Measurements from ENCODE around the gene ALDH4A1.

The ALDH4A1 gene

GRCh38 chr1:18883636-18884418 is 18.5 kb downstream of the ALDH4A1 start:
- no peak overlapping the region for H3K4me3 ChIP-seq (ENCODE audit: low read depth, low read length)
- TF ChIP-seq CTCF (IDR thresholded peaks at IDR 0.05; ENCODE audit: low read depth, low read length) = peak; percentile 97
- peak; percentile 69 for DNase-seq (ENCODE audit: low read depth, low spot score)
- in situ Hi-C loops (cut with HindIII; ENCODE audit: low sequenced_read_pairs) = no loop called here

GRCh38 chr1:18883079-18883478 is 19.3 kb downstream of the ALDH4A1 start:
- in situ Hi-C loops (cut with HindIII; ENCODE audit: low sequenced_read_pairs) = no loop called here

GRCh38 chr1:18882486-18882885 is 19.9 kb downstream of the ALDH4A1 start:
- DNase-seq (ENCODE audit: low read depth, low spot score) = no peak
- H3K4me3 ChIP-seq (ENCODE audit: low read depth, low read length) = no peak overlapping the region
- in situ Hi-C loops (cut with HindIII; ENCODE audit: low sequenced_read_pairs) = no loop called here
- no peak for TF ChIP-seq CTCF (IDR thresholded peaks at IDR 0.05; ENCODE audit: low read depth, low read length)

More at GRCh38 chr1:18883079-18883478, 19.3 kb downstream of the ALDH4A1 start:
- DNase-seq (ENCODE audit: low read depth, low spot score) = no peak
- no peak overlapping the region for H3K4me3 ChIP-seq (ENCODE audit: low read depth, low read length)
- no peak for TF ChIP-seq CTCF (IDR thresholded peaks at IDR 0.05; ENCODE audit: low read depth, low read length)

GRCh38 chr1:18881642-18882431 is 20.5 kb downstream of the ALDH4A1 start:
- H3K4me3 ChIP-seq (ENCODE audit: low read depth, low read length) = no peak overlapping the region
- TF ChIP-seq CTCF (IDR thresholded peaks at IDR 0.05; ENCODE audit: low read depth, low read length) = no peak
- DNase-seq (ENCODE audit: low read depth, low spot score) = no peak
- in situ Hi-C loops (cut with HindIII; ENCODE audit: low sequenced_read_pairs) = no loop called here

GRCh38 chr1:18881164-18881563 is 21.2 kb downstream of the ALDH4A1 start:
- H3K4me3 ChIP-seq (ENCODE audit: low read depth, low read length) = no peak overlapping the region
- TF ChIP-seq CTCF (IDR thresholded peaks at IDR 0.05; ENCODE audit: low read depth, low read length) = no peak
- DNase-seq (ENCODE audit: low read depth, low spot score) = no peak
- in situ Hi-C loops (cut with HindIII; ENCODE audit: low sequenced_read_pairs) = no loop called here

GRCh38 chr1:18880585-18880984 is 21.8 kb downstream of the ALDH4A1 start:
- no peak for TF ChIP-seq CTCF (IDR thresholded peaks at IDR 0.05; ENCODE audit: low read depth, low read length)
- in situ Hi-C loops (cut with HindIII; ENCODE audit: low sequenced_read_pairs) = no loop called here
- no peak for DNase-seq (ENCODE audit: low read depth, low spot score)
- H3K4me3 ChIP-seq (ENCODE audit: low read depth, low read length) = no peak overlapping the region

Measured in astrocyte of the spinal cord (primary cell).